Activated CD4-positive, alpha-beta T cell treated with anti-CD3 and anti-CD28 coated beads, Interleukin-2, amount 50 U/mL, for 4 hours (primary cell): Measurements from ENCODE around the gene EHMT1.

Source experiments
- DNase-seq, 2 experiments: peaks; one replicate each; pipeline ENCODE4 v3.0.0-alpha.2; 2020

Gene EHMT1

DNA sequence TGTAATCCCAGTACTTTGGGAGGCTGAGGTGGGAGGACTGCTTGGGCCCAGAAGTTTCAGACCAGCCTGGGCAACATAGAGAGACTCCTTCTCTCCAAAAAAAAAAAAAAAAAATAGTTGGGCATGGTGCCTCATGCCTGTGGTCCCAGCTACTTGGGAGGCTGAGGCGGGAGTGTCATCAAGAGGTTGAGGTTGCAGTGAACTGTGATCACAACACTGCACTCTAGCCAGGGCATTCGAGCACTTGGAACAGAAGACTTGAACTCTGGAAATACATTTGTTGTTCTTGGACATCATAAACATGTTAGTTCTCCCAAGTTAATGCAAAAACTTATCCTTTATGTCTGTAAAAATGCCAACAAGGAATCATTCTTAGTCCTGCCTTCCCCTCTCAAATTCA, 29.6 kb downstream of the EHMT1 start:
- DNase-seq: no peak

DNA sequence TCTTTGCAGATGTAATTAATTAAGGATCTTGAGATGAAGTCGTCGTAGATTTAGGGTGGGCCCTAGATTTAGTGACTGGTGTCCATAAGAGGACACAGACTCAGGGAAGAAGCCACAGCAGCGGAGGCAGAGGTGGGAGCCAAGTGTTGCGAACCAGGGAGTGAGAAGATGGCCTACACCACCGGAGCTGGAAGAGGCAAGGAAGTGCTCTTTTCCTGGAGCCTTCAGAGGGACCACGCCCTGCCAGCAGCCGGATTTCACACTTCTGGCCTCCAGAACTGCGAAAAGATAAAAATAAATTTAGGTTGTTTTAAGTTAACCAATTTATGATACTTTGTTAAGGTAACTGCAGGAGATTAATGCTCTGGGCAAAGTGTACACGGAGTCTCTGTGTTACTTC, 30.7 kb downstream of the EHMT1 start:
- no peak for DNase-seq

GRCh38 chr9:137650259-137650658, 31.5 kb downstream of the EHMT1 start:
- DNase-seq: no peak

- DNase-seq: no peak
Measured at GRCh38 chr9:137650779-137651178, 32.0 kb downstream of the EHMT1 start.

DNA sequence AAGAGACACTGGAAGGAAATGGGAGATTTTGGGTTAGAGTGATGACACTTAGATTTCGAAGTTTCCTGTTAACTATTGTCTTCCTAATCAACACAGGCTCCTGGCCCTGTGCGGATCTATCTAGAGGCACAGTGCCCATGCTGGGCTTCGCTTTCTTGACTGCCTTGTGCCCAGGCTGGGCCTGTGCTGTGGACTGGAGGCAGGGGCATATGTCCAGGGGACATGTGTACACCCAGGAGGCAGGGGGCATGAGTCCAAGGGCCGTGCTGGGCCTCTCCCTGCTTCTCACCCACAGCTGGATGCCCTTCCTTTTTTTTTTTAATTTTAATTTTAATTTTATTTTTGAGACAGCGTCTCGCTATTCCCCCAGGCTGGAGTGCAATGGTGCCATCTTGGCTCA, 37.6 kb downstream of the EHMT1 start:
- DNase-seq: no peak

GRCh38 chr9:137657606-137658005, 38.8 kb downstream of the EHMT1 start:
- DNase-seq: no peak

DNA sequence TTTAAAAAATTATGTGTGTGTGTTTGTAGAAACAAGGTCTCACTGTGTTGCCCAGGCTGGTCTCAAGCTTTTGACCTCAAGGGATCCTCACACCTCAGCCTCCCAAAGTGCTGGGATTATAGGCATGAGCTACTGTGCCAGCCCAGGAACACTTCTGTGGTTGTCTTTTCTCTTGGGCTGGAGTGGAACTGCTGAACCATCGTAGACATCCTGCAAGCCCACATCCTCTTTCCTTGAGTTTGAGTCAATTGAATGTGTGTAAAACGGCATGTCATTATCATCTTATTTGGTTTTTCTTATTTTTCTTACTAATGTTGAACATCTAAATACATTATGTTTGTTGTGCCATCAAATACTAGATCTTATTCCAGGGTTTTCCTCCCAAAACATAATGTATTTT, 40.0 kb downstream of the EHMT1 start:
- DNase-seq: no peak

- no peak for DNase-seq
Measured at GRCh38 chr9:137660144-137660543, 41.3 kb downstream of the EHMT1 start.

- no peak for DNase-seq
Measured at GRCh38 chr9:137663584-137663983, 44.8 kb downstream of the EHMT1 start.

GRCh38 chr9:137664676-137665075, 45.9 kb downstream of the EHMT1 start:
- DNase-seq: no peak

DNA sequence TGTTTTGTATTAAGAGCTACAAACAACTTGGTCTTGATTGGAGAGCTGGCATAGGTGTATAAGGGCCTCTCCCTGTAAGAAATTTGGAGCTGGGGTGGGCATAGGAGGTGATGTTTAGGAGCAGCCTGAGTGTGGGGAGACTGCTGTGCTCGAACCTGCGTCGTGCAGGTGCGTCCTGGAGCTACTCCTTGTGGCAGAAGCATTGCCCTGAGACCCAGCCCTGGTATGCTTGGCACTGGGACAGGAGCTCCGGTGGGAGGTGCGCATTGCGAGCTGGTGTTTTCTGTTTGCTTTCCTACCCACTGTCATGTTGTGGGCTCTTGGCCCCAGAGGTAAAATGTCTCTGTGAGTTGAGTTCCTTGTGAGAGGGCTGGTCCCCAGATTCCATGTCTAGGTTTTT, 46.4 kb downstream of the EHMT1 start:
- no peak for DNase-seq

- DNase-seq: no peak
Measured at GRCh38 chr9:137665697-137666512, 47.1 kb downstream of the EHMT1 start.

DNA sequence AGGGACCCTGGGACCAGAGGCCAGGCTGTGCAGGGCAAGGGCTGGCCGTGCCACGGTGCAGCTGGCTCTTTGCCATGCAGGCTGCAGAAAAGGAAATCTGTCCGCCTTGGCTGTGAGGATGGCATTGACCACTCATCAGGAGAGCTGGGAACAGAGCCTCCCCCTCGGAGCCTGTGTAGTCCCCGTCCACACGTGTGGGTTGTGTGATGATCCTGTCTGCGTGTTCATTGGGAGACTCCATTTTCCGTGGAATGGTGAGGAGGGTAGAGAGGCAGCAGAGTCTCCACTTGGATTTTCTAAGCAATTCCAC, 47.7 kb downstream of the EHMT1 start:
- no peak for DNase-seq

DNA sequence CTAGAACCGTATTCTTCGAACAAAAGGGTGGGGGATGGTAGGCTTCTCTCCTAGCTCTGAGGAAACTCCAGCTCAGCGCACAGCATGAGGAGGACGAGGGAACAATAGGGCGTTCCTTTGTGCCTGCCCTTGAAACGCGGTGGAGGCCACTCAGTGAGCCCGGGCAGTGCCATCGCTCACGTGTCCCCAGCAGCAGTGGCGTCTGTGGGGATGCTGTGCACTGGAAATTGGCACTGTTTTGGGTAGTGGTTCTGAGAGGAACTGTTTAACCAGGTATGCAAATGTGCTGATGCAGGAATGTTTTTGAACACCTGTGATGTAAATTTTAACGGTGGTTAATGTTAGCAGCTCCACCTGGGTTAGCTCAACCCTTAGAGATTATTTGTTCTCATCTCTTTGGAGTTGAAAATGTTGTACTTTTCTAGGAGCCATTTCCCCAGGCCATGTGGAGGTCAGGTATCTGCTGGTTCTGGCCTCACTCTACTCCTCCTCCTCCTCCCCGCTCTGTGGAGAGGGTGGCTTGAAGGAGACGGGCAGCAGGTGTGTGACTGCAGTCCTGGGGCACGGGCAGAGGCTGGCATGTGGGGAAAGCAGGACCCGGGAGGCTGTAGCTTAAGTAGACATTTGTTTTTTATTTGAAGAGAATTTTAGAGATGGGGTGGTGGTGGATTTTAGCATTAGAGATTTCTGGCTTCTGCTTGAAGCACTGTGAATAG, 48.3 kb downstream of the EHMT1 start:
- no peak for DNase-seq

DNA sequence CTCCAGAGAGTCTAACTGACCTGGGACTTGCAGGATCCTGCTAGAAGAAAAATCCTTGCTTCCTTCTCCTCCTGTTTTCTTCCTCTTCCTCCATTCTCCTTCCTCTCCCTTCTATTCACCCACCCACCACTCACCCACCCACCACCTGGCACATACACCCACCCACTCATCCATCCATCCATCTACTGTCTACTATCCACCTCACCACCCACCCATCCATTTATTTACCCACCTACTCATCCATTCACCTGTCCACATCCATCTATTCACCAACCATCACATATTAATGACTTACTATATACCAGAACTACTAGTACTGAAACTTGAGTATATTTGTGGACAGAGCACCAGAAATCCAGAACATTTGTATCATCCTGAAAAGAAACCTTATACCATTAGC, 49.4 kb downstream of the EHMT1 start:
- no peak for DNase-seq

DNA sequence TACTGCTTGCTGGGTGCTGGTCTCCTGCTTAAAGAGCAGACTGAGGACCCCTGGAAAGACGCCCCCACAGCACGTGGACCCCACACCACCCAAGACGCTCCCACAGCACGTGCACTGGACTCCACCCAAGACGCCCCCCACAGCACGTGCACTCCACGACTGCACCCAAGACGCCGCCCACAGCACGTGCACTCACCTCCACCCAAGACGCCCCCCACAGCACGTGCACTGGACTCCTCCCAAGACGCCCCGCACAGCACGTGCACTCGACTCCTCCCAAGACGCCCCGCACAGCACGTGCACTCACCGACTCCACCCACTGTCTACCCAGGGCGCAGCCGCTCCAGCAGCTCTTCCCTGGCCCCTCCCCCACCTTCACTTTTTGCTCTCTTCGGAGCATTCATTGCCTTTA, 50.5 kb downstream of the EHMT1 start:
- no peak for DNase-seq

DNA sequence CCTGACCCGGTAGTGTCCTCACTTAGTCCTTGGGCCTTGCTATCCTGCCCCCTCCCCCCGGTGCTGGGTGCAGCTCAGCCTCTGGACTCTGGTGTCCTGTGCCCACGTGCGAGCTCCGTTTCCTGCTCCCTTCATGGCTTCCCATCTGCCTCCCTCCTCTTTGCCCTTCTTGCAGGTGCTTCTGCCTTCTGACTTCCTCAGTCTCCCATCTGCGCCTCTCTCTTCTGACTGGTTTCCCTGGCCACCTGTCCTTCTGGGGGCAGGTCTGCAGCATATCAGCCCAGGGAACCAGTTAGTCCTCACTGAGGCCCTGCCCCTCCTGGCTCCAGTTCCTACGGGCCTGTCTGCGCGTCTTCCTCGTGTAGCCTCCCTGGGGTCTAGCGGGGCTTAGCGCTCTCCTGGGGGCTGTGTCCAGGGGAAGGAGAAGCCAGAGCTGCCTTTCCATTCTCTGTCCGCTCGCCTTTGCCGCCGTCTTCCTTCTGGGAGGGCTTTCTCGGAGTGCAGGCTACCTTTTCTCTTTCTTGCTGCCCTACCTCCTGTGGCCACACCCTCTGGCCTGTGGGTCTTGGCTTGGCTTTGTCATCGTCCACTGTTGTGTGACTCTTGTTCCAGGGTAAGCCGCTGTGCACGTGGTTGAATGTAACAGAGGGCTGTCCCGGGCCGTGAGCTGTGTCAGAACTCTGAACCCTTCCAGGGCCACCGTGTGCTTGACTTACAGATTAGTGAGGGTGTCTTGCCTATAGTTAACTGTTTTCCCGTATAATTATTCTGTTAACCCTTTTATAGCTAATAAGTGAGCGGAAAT, 51.8 kb downstream of the EHMT1 start:
- no peak for DNase-seq

DNA sequence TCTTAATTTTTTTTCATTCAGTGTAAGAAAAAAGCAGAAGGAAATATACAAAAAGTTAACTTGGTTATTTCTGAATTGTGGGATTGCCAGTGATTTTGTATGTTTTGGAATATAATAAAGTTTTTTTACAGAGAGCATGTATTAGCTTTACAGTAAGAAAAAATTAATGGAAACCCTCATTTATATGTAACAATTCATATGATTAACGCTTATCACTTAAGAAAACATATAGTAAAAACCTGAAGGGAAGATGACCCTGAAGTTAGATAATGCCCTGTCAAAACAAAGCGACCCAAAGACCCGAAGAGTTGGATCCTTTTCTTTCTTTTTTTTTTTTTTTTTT, 52.4 kb downstream of the EHMT1 start:
- DNase-seq: no peak

DNA sequence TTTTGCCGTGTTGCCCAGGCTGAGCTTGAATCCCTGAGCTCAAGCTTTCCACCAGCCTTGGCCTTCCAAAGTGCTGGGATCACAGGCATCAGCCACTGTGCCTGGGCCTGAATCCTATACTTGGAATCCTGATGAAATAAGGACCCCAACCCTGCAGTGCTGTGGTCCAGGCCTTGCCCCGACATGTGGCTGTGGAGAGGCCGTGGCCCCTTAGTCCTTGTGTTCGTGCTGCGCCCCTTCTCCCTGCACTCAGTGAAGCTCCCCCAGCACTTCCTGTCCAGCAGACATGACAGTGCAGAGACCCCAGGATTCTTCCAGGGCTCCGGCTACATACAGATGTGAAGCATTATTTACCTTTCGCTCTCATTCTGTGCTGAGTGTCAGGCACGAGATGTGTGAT, 52.9 kb downstream of the EHMT1 start:
- DNase-seq: no peak

- peak; percentile 17 to 19 for DNase-seq
Measured at GRCh38 chr9:137672907-137673791, 54.3 kb downstream of the EHMT1 start.

DNA sequence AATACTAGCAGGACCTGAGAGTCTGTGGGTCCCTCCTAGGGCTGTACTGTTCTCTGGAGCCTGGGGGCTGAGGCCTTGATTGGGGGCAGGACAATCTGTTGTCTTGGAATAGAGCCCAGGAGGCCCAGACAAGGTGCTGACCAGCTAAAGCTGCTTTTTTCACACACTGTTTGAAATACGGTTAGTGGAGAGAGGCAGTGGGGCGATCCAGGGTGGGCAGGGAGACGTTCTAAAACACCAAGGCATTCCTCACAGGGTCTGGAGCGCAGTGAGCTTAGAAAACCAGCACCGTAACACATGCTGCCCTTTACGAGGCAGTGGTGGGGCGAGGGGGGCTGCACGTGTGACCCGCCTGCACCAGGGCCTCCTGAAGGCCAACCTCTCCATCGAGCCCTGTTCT, 55.1 kb downstream of the EHMT1 start:
- no peak for DNase-seq

GRCh38 chr9:137674307-137674975, 55.6 kb downstream of the EHMT1 start:
- DNase-seq: no peak

- no peak for DNase-seq
Measured at GRCh38 chr9:137674976-137675320, 56.1 kb downstream of the EHMT1 start.
